NB4 (cell line): Measurements from ENCODE around the gene TMEM225B.
A peak's percentile ranks its signal among the peaks of the same experiment; 100 is the strongest.

ENCODE experiments used
- DNase-seq: peaks from one replicate; pipeline ENCODE4 v3.0.0; 2010; ENCODE audit warnings: low read depth
- H3K4me3 ChIP-seq: one replicate; pipeline ENCODE4 v1.5.1; 2011; ENCODE audit warnings: mild to moderate bottlenecking, low read depth, low read length, moderate library complexity
- MYC ChIP-seq: IDR thresholded peaks from 2 replicates; pipeline ENCODE4 v1.6.1; 2011; ENCODE audit warnings: low read depth, low read length
- POLR2A ChIP-seq: IDR thresholded peaks from 2 replicates; pipeline ENCODE4 v1.6.1; 2011; ENCODE audit warnings: mild to moderate bottlenecking; ENCODE audit not compliant: insufficient read length; ENCODE audit errors: extremely low read depth
- TF ChIP-seq, protein P1 (sequence below): IDR thresholded peaks from 2 replicates; pipeline ENCODE4 v1.6.1; 2011; ENCODE audit warnings: low read depth, low read length
- TF ChIP-seq, protein P2 (sequence below): IDR thresholded peaks from one replicate; pipeline ENCODE4 v1.5.1; 2012; ENCODE audit warnings: low read depth, low read length

TMEM225B gene

DNA sequence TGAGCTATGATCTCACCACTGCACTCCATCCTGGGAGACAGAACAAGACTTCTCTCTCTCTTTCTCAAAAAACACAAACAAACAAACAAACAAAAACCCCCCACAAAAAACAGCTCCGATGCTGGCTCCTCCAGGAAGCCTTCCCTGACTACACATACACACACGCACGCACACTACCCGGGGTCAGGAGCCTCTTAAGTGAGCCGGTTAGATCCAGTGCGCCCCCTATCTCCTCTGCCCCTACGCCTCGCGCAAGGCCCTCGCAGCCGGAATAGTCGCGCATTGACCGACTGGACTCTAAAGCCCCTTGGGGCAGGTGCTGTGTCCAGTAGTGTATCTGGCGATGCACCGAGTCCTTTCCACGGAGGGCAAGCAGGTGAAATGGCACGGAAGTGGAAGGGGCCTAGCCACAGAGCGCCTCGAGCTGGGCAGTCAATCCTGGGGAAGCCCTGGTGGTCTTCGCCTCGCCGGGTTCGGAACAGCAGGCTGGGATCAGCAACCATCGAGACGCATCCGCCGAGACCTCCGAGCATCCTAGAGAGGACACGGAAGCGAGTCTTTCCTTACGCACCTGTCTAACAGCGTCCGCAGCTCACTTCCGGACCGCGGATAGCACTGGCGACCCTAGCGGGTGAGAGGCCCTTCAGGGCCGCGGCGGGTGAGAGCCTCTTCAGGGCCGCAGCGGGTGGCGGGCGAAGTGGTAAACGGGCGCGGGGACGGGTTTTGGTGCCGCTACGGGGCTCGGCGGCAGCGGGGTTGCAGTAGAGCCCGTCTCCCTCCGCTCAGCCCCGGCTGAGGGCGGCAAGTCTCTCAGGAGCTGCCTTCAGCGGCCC, 18.5 kb downstream of the TMEM225B start, which contains the start of gene ZSCAN25:
TSS of gene ZSCAN25 (plus strand) at position 588 of the 833 bp plus-strand sequence. CDS start 2,661 bp downstream, outside the sequence.
- H3K4me3 ChIP-seq, result peak within 1 kb of the TSS; percentile 92
- DNase-seq, result peak; percentile 98

DNA sequence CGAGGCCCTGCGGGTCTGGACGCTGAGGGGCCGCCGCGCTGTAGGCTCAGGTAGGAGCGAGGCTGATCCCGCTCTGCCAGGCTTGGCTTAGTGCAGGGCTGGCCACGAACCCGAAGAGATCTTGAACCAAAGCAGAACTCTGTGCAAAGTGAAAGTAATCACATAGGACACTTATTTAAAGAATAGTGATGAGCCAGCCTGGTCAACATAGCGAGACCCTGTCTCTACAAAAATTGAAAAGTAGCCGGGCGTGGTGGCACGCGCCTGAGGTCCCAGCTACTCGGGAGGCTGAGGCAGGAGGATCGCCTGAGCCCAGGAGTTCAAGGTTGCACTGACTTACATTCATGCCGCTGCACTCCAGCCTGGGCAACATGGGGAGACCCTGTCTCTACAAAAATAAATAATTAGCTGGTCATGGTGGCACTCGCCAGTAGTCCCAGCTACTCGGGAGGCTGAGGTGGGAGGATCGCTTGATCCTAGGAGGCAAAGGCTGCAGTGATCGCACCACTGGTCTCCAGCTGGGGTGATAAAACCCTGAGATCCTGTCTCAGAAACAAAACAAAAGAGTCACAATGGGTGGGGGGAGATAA, 19.2 kb downstream of the TMEM225B start:
- peak overlapping the region; percentile 92 for H3K4me3 ChIP-seq
- TF ChIP-seq, protein P1, sequence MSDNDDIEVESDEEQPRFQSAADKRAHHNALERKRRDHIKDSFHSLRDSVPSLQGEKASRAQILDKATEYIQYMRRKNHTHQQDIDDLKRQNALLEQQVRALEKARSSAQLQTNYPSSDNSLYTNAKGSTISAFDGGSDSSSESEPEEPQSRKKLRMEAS, result no peak
- TF ChIP-seq, protein P2, sequence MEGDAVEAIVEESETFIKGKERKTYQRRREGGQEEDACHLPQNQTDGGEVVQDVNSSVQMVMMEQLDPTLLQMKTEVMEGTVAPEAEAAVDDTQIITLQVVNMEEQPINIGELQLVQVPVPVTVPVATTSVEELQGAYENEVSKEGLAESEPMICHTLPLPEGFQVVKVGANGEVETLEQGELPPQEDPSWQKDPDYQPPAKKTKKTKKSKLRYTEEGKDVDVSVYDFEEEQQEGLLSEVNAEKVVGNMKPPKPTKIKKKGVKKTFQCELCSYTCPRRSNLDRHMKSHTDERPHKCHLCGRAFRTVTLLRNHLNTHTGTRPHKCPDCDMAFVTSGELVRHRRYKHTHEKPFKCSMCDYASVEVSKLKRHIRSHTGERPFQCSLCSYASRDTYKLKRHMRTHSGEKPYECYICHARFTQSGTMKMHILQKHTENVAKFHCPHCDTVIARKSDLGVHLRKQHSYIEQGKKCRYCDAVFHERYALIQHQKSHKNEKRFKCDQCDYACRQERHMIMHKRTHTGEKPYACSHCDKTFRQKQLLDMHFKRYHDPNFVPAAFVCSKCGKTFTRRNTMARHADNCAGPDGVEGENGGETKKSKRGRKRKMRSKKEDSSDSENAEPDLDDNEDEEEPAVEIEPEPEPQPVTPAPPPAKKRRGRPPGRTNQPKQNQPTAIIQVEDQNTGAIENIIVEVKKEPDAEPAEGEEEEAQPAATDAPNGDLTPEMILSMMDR, result no peak
- no peak for TF ChIP-seq MYC
- no peak for TF ChIP-seq POLR2A
- DNase-seq, result no peak

More for the DNA sequence above, 18.5 kb downstream of the TMEM225B start, which contains the start of gene ZSCAN25:
- TF ChIP-seq POLR2A (peak; percentile 90), MYC (peak; percentile 50; the same call in 1 of the 2 replicates)
- TF ChIP-seq, protein P1, result peak; percentile 76
- TF ChIP-seq, protein P2, result peak; percentile 77

DNA sequence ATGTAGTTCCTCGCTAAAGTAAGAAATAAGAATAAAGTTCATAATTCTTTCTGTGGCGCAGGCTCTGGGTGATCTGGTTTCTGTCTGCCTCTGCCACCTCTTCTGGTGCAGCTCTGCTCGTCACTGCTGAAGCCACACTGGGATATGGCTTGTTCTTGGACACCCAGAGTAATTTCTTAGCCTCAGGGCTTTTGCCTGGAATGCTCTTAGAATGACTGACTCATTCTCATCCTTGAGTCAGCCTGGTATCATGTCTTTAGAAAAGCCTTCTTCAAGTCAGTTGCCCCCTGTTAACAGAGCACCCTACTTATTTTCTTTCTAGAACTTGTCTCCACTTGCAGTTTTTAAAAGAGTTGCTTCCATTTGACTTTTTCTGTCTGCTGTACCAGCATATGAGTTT, 20.7 kb downstream of the TMEM225B start:
- H3K4me3 ChIP-seq, result peak overlapping the region; percentile 2
- TF ChIP-seq, protein P2, result no peak
- TF ChIP-seq POLR2A, result no peak
- TF ChIP-seq MYC, result no peak
- TF ChIP-seq, protein P1, result no peak
- DNase-seq, result no peak

DNA sequence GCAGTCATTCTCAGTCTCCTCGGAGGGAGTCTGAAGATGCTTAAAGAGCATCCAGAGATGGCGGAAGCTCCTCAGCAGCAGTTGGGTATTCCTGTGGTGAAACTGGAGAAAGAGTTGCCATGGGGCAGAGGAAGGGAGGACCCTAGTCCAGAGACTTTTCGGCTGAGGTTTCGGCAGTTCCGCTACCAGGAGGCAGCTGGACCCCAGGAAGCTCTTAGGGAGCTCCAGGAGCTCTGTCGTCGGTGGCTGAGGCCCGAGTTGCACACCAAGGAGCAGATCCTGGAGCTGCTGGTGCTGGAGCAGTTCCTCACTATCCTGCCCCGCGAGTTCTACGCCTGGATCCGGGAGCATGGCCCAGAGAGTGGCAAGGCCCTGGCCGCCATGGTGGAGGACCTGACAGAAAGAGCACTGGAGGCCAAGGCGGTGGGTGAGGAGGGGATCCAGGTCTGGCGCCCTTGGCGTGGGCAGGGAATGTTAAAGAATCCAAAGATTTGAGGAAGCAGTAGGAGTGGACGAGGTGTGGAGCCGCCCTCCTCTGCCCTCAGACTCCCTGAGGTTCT, 21.6 kb downstream of the TMEM225B start:
- TF ChIP-seq, protein P2, result no peak
- TF ChIP-seq MYC, result no peak
- TF ChIP-seq POLR2A, result no peak
- no peak overlapping the region for H3K4me3 ChIP-seq
- DNase-seq, result no peak

DNA sequence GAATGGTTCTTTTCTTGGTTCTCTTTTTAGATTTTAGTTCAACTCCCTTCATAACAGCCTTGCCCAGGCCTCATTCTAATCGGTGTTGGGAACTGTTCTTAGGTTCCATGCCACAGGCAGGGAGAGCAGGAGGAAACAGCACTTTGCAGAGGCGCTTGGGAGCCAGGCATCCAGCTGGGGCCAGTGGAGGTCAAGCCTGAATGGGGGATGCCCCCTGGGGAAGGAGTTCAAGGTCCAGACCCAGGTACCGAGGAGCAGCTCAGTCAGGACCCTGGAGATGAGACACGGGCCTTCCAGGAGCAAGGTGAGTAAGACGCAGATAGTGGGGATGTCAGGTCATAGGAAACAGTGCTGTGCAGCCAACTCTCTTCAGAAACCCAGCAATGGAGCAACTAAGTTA, 23.2 kb downstream of the TMEM225B start:
- DNase-seq, result no peak
- no peak overlapping the region for H3K4me3 ChIP-seq
- TF ChIP-seq, protein P2, result no peak
- TF ChIP-seq, protein P1, result no peak
- TF ChIP-seq POLR2A (no peak), MYC (no peak)
